ENCODE measurements around the gene CLDN9. TPM values are rescaled to one million over a fixed set of nuclear protein-coding genes. Genes with fewer than 3 reads are reported as not detected.

CLDN9 gene
- total and polyA plus RNA-seq, 5 donors from 2014 or later = not detected

DNA sequence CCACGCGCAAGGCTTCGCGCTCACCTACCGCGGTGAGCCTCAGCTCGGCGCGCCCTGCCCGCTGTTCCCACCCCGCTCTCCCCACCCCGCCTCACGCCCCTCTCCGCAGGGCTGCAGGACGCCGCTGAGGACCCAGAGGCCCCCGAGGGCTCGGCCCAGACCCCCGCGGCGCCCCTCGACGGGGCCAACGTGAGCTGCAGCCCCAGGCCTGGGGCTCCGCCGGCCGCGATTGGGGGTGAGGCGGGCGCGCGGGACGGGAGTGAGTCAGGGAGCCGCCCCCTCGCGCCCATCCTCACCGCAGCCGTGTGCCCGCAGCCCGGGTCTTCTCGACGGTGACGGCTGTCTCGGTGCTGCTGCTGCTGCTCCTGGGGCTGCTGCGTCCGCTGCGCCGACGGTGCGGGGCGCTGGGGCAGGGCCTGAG, 45.5 kb upstream of the CLDN9 start:
- Histone ChIP-seq H3K9me3 (ENCODE audit: control insufficient read depth in 2 of 2, low read length in 2 of 2) (no peaks in the 10 kb centered on the region), H3K4me3 (ENCODE audit: low read depth, low read length) (no peak overlapping the region), H3K27me3 (ENCODE audit: control insufficient read depth, insufficient read depth, low read length) (no peaks in the 10 kb centered on the region), H3K36me3 (ENCODE audit: control insufficient read depth, insufficient read depth, low read length) (no peaks in the 10 kb centered on the region), H3K27ac (ENCODE audit: insufficient read depth, low read length, poor library complexity, severe bottlenecking) (no peak overlapping the region), H3K4me1 (ENCODE audit: control insufficient read depth, insufficient read depth, low read length, poor library complexity, severe bottlenecking) (peaks cover 78% of the 10 kb centered on the region)
- Mint-ChIP-seq H3K4me1 (peaks cover 0 to 51% (median 4%) of the 10 kb centered on the region in 4 donors), H3K9me3 (peaks cover 0 to 1% (median 0%) of the 10 kb centered on the region in 7 donors), H3K27me3 (peaks cover 43% of the 10 kb centered on the region), H3K36me3 (no peaks in the 10 kb centered on the region), H3K4me3 (peak overlapping the region in 1 of 4 donors; percentile 24), H3K27ac (no peak overlapping the region)
- ATAC-seq (ENCODE audit: low read depth in 2 of 2) (no peak), DNase-seq (no peak)

DNA sequence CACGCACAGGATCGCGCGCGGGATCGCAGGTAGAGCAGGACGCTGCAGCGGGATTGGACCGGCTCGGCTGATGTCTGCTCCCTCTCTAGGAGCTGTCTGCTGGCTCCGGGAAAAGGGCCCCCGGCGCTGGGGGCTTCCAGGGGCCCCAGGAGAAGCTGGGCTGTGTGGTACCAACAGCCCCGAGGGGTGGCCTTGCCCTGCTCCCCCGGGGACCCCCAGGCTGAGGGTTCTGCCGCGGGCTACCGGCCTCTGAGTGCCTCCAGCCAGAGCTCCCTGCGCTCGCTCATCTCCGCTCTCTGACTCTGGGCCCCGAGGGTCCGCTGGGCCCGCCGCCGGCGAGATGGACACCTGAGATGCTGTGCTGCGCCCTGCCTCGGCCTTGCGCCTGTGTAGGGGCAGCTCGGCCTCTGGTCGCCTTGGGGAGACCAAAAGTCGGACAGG, 45.0 kb upstream of the CLDN9 start:
- Mint-ChIP-seq H3K4me1 (peaks cover 0 to 48% (median 4%) of the 10 kb centered on the region in 4 donors), H3K4me3 (peak overlapping the region; percentile 68 to 87 (median 82)), H3K27ac (no peak overlapping the region), H3K27me3 (peaks cover 42% of the 10 kb centered on the region), H3K36me3 (no peaks in the 10 kb centered on the region), H3K9me3 (peaks cover 0 to 1% (median 0%) of the 10 kb centered on the region in 7 donors)
- H3K4me1 ChIP-seq (ENCODE audit: control insufficient read depth, insufficient read depth, low read length, poor library complexity, severe bottlenecking) = peaks cover 74% of the 10 kb centered on the region
- no peak for DNase-seq
- no peaks in the 10 kb centered on the region for H3K27me3 ChIP-seq (ENCODE audit: control insufficient read depth, insufficient read depth, low read length)
- ATAC-seq (ENCODE audit: low read depth in 2 of 2) = no peak
- no peaks in the 10 kb centered on the region for H3K36me3 ChIP-seq (ENCODE audit: control insufficient read depth, insufficient read depth, low read length)
- no peak overlapping the region for H3K4me3 ChIP-seq (ENCODE audit: low read depth, low read length)
- H3K27ac ChIP-seq (ENCODE audit: insufficient read depth, low read length, poor library complexity, severe bottlenecking) = no peak overlapping the region
- H3K9me3 ChIP-seq (ENCODE audit: control insufficient read depth in 2 of 2, low read length in 2 of 2) = no peaks in the 10 kb centered on the region

DNA sequence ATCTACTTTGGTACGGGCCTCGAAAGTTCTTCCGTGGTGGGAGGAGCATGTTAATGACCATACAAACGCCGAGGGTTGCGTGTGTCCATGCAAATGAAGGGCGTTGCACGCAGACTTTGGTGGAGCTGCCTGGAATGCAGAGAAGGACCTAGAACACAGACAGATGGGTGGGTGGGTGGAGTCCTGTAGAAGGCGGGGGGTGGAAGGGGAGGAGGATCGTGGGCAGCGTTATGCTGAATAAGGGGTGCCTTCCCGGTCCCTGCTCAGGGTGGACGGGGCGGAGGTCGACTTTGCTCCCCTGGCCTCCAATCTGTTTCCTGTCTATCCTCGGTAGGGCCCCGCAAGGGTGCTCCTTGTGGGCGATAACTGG, 44.4 kb upstream of the CLDN9 start:
- DNase-seq (no peak), ATAC-seq (ENCODE audit: low read depth in 2 of 2) (no peak)
- Mint-ChIP-seq H3K9me3 (peaks cover 0 to 1% (median 0%) of the 10 kb centered on the region in 7 donors), H3K36me3 (no peaks in the 10 kb centered on the region), H3K27me3 (peaks cover 42% of the 10 kb centered on the region), H3K27ac (no peak overlapping the region), H3K4me3 (peak overlapping the region; percentile 80 to 87 (median 85)), H3K4me1 (peaks cover 0 to 45% (median 4%) of the 10 kb centered on the region in 4 donors)
- peaks cover 68% of the 10 kb centered on the region for H3K4me1 ChIP-seq (ENCODE audit: control insufficient read depth, insufficient read depth, low read length, poor library complexity, severe bottlenecking)
- H3K27ac ChIP-seq (ENCODE audit: insufficient read depth, low read length, poor library complexity, severe bottlenecking) = no peak overlapping the region
- H3K9me3 ChIP-seq (ENCODE audit: control insufficient read depth in 2 of 2, low read length in 2 of 2) = no peaks in the 10 kb centered on the region
- no peaks in the 10 kb centered on the region for H3K27me3 ChIP-seq (ENCODE audit: control insufficient read depth, insufficient read depth, low read length)
- no peaks in the 10 kb centered on the region for H3K36me3 ChIP-seq (ENCODE audit: control insufficient read depth, insufficient read depth, low read length)
- no peak overlapping the region for H3K4me3 ChIP-seq (ENCODE audit: low read depth, low read length)

DNA sequence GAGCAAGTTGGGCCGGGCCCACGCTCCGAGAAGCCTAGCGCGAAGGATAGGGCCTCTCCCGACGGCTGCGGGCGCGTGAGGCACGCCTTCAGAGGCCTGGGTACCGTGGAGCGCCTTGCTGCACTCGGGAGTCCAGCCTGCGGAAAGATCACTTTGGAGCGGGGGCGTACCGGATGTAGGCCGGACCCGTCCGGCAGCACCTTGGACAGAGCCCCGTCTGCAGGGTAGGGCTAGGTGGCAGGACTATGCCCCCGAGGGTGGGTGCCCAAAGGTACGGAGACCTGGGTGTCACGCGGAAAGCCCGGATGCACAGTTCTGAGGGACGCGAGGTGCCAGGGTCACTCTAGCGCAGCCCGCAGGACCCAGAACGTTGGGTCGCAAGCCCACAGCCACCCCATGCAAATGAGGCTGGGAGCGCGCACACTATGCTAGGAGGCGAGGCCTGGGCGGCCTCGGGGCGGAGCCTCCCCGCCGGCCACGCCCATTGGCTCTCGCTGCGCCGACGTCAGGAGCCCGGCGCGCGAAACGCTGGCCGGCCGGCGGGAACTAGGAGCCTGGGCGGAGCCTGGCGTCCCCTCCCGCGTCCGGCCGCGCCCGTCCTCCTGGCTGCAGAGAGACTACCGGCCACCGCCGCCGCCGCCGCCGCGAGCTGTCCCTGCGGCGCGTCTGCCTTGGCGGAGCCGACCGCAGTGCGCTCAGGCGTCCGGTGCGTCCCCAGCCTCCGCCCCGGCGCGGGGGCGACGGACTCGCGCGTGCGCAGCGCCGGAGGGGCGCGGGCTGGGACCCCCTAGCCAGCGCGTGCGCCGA, 43.8 kb upstream of the CLDN9 start, which contains the start of gene PAQR4:
PAQR4 (plus strand) TSS at position 611 of the 807 bp plus-strand sequence. CDS start 327 bp downstream, outside the sequence.
- Mint-ChIP-seq H3K4me3 (peak within 1 kb of the TSS; percentile 80 to 87 (median 86)), H3K36me3 (no peaks in the 10 kb centered on the region), H3K4me1 (peaks cover 0 to 42% (median 4%) of the 10 kb centered on the region in 4 donors), H3K9me3 (peaks cover 0 to 1% (median 0%) of the 10 kb centered on the region in 7 donors), H3K27ac (no peak within 1 kb of the TSS), H3K27me3 (peaks cover 37% of the 10 kb centered on the region)
- Histone ChIP-seq H3K4me3 (ENCODE audit: low read depth, low read length) (peak within 1 kb of the TSS; percentile 7), H3K36me3 (ENCODE audit: control insufficient read depth, insufficient read depth, low read length) (no peaks in the 10 kb centered on the region), H3K27me3 (ENCODE audit: control insufficient read depth, insufficient read depth, low read length) (no peaks in the 10 kb centered on the region), H3K9me3 (ENCODE audit: control insufficient read depth in 2 of 2, low read length in 2 of 2) (no peaks in the 10 kb centered on the region), H3K27ac (ENCODE audit: insufficient read depth, low read length, poor library complexity, severe bottlenecking) (no peak within 1 kb of the TSS), H3K4me1 (ENCODE audit: control insufficient read depth, insufficient read depth, low read length, poor library complexity, severe bottlenecking) (peaks cover 62% of the 10 kb centered on the region)
- ATAC-seq (ENCODE audit: low read depth in 2 of 2) (peak; percentile 75 to 78), DNase-seq (peak; percentile 68 to 87 (median 75))

DNA sequence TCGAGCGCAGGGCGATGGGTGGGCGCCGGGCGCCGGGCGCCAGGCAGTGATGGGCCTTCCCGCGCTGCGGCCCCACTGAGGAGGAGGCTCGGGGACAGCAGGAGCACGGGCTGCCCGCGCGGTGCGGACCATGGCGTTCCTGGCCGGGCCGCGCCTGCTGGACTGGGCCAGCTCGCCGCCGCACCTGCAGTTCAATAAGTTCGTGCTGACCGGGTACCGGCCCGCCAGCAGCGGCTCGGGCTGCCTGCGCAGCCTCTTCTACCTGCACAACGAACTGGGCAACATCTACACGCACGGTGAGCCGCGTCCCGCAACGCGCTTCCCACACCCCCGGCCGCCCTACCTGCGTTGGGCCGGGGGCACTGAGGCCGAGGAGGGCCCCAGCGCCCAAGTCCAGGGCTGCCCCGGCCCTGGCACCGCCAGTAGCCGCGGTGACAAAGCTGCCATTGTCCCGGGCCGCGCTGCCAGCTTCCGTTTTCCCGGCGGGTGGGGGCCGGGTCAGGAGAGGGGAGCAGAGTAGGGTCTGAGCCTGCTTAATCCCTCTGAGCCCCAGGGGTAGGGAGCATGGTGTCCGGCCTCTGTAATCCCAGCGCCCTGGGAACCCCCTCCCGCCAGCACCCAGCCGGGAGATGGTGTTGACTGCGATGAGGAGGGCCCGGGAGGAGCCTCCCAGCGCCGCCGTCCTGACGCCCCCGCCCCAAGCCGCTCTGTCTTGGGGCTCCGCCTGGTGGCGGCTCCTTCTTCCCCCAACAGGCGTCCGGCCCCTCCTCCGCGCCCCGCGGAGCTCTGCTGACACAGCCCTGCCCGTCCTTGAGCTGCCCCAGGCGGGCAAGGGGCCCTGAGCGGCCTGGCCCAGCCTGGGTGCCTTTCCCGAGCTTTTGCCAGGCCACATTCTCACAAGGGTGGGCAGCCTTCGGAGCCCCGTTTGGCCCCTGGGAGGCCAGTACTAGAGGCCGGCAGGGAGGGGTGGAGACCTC, 42.9 kb upstream of the CLDN9 start:
- peaks cover 33% of the 10 kb centered on the region for H3K27me3 Mint-ChIP-seq
- H3K36me3 ChIP-seq (ENCODE audit: control insufficient read depth, insufficient read depth, low read length) = no peaks in the 10 kb centered on the region
- peaks cover 0 to 1% (median 0%) of the 10 kb centered on the region in 7 donors for H3K9me3 Mint-ChIP-seq
- H3K4me3 Mint-ChIP-seq = peak overlapping the region; percentile 72 to 86 (median 78)
- H3K36me3 Mint-ChIP-seq = no peaks in the 10 kb centered on the region
- peaks cover 53% of the 10 kb centered on the region for H3K4me1 ChIP-seq (ENCODE audit: control insufficient read depth, insufficient read depth, low read length, poor library complexity, severe bottlenecking)
- no peak overlapping the region for H3K4me3 ChIP-seq (ENCODE audit: low read depth, low read length)
- ATAC-seq (ENCODE audit: low read depth in 2 of 2) (peak; percentile 52 to 54), DNase-seq (peak; percentile 48 to 86 (median 51))
- no peak overlapping the region for H3K27ac Mint-ChIP-seq
- H3K27ac ChIP-seq (ENCODE audit: insufficient read depth, low read length, poor library complexity, severe bottlenecking) = no peak overlapping the region
- no peaks in the 10 kb centered on the region for H3K27me3 ChIP-seq (ENCODE audit: control insufficient read depth, insufficient read depth, low read length)
- H3K4me1 Mint-ChIP-seq = peaks cover 0 to 37% (median 4%) of the 10 kb centered on the region in 4 donors
- H3K9me3 ChIP-seq (ENCODE audit: control insufficient read depth in 2 of 2, low read length in 2 of 2) = no peaks in the 10 kb centered on the region

DNA sequence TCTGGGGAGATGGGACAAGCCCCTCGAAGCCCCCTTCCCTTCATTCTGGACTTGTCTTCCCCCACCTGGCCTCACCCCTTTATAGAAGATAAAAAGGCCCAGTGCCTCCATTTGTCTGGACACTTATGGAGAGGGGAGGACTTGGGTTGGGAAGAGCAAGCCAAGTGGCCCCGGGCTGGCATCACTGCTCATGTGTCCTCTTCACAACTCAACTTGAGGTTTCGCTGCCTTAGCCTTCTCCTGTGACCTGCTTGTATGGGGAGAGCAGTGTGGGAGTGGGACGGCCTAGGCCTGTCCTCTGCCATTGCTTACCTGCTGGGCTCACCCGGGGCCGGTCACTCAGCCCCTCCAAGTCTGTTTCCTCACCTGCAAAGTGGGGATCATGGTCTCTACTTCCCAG, 42.2 kb upstream of the CLDN9 start:
- Mint-ChIP-seq H3K27me3 (peaks cover 27% of the 10 kb centered on the region), H3K36me3 (no peaks in the 10 kb centered on the region), H3K27ac (no peak overlapping the region), H3K4me1 (peaks cover 0 to 31% (median 4%) of the 10 kb centered on the region in 4 donors), H3K9me3 (peaks cover 0 to 1% (median 0%) of the 10 kb centered on the region in 7 donors), H3K4me3 (peak overlapping the region; percentile 72 to 86 (median 78))
- Histone ChIP-seq H3K36me3 (ENCODE audit: control insufficient read depth, insufficient read depth, low read length) (no peaks in the 10 kb centered on the region), H3K4me3 (ENCODE audit: low read depth, low read length) (no peak overlapping the region), H3K27ac (ENCODE audit: insufficient read depth, low read length, poor library complexity, severe bottlenecking) (no peak overlapping the region), H3K27me3 (ENCODE audit: control insufficient read depth, insufficient read depth, low read length) (no peaks in the 10 kb centered on the region), H3K4me1 (ENCODE audit: control insufficient read depth, insufficient read depth, low read length, poor library complexity, severe bottlenecking) (peaks cover 46% of the 10 kb centered on the region), H3K9me3 (ENCODE audit: control insufficient read depth in 2 of 2, low read length in 2 of 2) (no peaks in the 10 kb centered on the region)
- no peak for DNase-seq
- ATAC-seq (ENCODE audit: low read depth in 2 of 2) = no peak
